Fibroblast of skin of scalp (primary cell): ENCODE data around the gene IQSEC1.
A peak's percentile ranks its signal among the peaks of the same experiment; 100 is the strongest.
"Not testable (repeated sequence)": the region's sequence is repeated elsewhere in the genome, so short reads cannot be mapped to it uniquely, and the experiment has no call there.

ENCODE experiments used
- DNase-seq: peaks from one replicate; pipeline ENCODE4 v3.0.0-alpha.2; 2013

Gene IQSEC1

GRCh38 chr3:12886736-12887135 lies 186.5 kb downstream of the IQSEC1 start:
- no peak for DNase-seq

- DNase-seq = no peak
These were observed 187.0 kb downstream of the IQSEC1 start for GRCh38 chr3:12886106-12886679.

- peak; percentile 13 for DNase-seq
These were observed 187.7 kb downstream of the IQSEC1 start for GRCh38 chr3:12885583-12885930.

GRCh38 chr3:12884790-12885582 lies 188.2 kb downstream of the IQSEC1 start:
- DNase-seq = no peak

GRCh38 chr3:12884186-12884680 lies 189.0 kb downstream of the IQSEC1 start:
- peak; percentile 54 for DNase-seq

GRCh38 chr3:12882336-12883310 lies 190.6 kb downstream of the IQSEC1 start:
- DNase-seq = no peak

GRCh38 chr3:12881858-12882257 lies 191.4 kb downstream of the IQSEC1 start:
- DNase-seq = not testable (repeated sequence)

GRCh38 chr3:12879191-12879815 lies 193.9 kb downstream of the IQSEC1 start:
- no peak for DNase-seq

GRCh38 chr3:12878758-12879157 lies 194.5 kb downstream of the IQSEC1 start:
- not testable (repeated sequence) for DNase-seq

- DNase-seq = no peak
These were observed 195.1 kb downstream of the IQSEC1 start for GRCh38 chr3:12878141-12878574.

- DNase-seq = no peak
These were observed 196.2 kb downstream of the IQSEC1 start for GRCh38 chr3:12877040-12877439.

- DNase-seq = peak; percentile 11
These were observed 197.1 kb downstream of the IQSEC1 start for GRCh38 chr3:12875857-12876836.

- DNase-seq = no peak
These were observed 201.7 kb downstream of the IQSEC1 start for GRCh38 chr3:12871404-12871983.

GRCh38 chr3:12870942-12871341 lies 202.3 kb downstream of the IQSEC1 start:
- peak; percentile 10 for DNase-seq

GRCh38 chr3:12869035-12869621 lies 204.1 kb downstream of the IQSEC1 start:
- DNase-seq = no peak

GRCh38 chr3:12868039-12869034 lies 204.9 kb downstream of the IQSEC1 start:
- DNase-seq = peak; percentile 85

- no peak for DNase-seq
These were observed 206.4 kb downstream of the IQSEC1 start for GRCh38 chr3:12866836-12867235.

GRCh38 chr3:12865271-12865670 lies 208.0 kb downstream of the IQSEC1 start:
- no peak for DNase-seq

- DNase-seq = no peak
These were observed 210.8 kb downstream of the IQSEC1 start for GRCh38 chr3:12862387-12862786.
